ENCODE results near the gene MAPK12.

Gene MAPK12

GRCh38 chr22:50307890-50308596 lies 46.6 kb upstream of the MAPK12 start:
- no peak overlapping the region for H3K4me3 ChIP-seq (ENCODE audit: low read depth, low read length)
- TF ChIP-seq, protein P1, sequence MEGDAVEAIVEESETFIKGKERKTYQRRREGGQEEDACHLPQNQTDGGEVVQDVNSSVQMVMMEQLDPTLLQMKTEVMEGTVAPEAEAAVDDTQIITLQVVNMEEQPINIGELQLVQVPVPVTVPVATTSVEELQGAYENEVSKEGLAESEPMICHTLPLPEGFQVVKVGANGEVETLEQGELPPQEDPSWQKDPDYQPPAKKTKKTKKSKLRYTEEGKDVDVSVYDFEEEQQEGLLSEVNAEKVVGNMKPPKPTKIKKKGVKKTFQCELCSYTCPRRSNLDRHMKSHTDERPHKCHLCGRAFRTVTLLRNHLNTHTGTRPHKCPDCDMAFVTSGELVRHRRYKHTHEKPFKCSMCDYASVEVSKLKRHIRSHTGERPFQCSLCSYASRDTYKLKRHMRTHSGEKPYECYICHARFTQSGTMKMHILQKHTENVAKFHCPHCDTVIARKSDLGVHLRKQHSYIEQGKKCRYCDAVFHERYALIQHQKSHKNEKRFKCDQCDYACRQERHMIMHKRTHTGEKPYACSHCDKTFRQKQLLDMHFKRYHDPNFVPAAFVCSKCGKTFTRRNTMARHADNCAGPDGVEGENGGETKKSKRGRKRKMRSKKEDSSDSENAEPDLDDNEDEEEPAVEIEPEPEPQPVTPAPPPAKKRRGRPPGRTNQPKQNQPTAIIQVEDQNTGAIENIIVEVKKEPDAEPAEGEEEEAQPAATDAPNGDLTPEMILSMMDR (IDR thresholded peaks at IDR 0.05; ENCODE audit: low read depth, low read length), result no peak

DNA sequence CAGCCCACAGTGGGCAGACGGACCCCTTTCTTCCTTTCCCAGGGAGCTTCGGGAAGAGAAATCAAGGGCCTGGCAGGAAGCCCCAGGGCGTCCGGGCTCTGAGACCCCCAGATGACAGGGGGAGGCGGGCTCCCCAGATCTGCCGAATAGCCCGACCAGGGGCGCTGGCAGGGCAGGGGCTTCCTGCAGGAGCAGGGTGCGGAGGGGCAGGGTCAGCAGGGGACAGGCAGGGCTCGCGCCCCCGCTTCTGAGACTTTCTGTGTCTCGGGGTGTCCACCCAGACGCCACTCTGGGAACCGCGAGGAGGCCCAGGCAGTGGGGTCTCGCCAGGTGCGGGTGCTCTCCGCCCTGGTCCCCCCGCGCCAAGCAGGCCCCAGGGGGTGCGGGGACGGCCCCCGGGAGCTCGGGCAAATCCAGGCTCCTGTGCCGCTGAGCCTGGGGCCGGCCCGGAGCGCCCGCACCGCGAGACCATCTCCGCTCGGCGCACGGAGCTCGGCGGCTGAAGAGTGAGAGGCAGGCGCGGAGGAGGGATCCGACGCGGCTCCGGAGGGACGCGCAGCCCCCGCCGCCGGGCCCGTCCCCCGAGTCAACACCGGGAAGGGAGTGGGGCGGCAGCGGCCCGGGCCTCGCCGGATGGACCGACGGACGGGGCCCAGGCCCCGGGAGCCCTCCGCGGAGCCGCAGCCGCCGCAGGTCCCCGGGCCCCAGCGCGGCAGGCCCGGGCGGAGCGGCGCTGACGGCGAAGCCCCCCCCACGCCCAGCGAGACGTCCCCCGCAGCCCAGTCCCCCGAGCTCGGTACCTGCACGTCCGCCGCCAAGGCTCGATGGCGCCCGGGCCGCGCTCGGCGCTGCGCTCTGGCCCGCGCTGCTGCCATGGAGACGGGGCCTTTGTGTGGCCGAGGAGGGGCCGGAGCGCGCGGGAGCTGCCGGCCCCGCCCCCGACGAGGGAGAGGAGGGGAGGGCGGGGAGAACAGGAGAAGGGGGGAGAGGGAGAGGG lies 45.6 kb upstream of the MAPK12 start, which contains the start of gene PLXNB2:
PLXNB2 (minus strand) TSS at position 894 of the 997 bp plus-strand sequence. CDS start 17,062 bp downstream, outside the sequence.
- TF ChIP-seq, protein P1 (IDR thresholded peaks at IDR 0.05; ENCODE audit: low read depth, low read length), result no peak

DNA sequence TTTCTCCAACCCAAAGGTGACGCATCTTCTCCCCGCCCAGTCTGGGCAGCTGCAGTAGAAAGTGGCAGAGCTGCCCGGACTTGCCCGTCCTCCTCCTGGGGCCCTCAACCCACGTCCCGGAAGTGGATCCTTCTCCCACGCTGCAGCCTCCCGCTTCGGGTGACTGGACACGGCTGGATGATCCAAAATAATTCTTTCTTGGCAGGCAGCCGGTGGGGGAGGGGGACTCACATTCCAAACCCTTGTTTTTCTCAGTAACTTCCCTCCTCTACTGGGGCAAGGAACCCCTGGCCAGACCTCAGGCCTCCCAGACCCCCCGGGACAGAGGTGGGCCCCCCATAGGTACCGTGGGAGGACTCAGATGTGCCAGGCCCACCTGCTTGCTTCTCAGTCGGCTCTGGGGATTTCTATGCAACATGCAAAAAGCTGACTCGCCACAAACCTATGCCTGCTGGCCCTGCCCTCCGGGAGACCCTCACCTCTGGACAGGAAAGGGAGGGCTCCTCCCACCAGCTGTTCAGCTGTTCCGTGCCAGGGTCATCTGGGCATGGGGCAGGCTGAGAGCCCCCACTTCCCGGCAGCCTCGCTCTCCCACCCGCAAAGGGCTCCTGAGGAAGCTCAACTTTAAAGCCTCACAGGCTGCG lies 44.6 kb upstream of the MAPK12 start:
- H3K4me3 ChIP-seq (ENCODE audit: low read depth, low read length), result peak overlapping the region; percentile 94

More for the DNA sequence above, 45.6 kb upstream of the MAPK12 start, which contains the start of gene PLXNB2:
- peak within 1 kb of the TSS; percentile 94 for H3K4me3 ChIP-seq (ENCODE audit: low read depth, low read length)

GRCh38 chr22:50305393-50305922 lies 44.0 kb upstream of the MAPK12 start:
- peak overlapping the region; percentile 94 for H3K4me3 ChIP-seq (ENCODE audit: low read depth, low read length)
- TF ChIP-seq, protein P1 (IDR thresholded peaks at IDR 0.05; ENCODE audit: low read depth, low read length), result no peak

More for the DNA sequence above, 44.6 kb upstream of the MAPK12 start:
- TF ChIP-seq, protein P1 (IDR thresholded peaks at IDR 0.05; ENCODE audit: low read depth, low read length), result no peak

DNA sequence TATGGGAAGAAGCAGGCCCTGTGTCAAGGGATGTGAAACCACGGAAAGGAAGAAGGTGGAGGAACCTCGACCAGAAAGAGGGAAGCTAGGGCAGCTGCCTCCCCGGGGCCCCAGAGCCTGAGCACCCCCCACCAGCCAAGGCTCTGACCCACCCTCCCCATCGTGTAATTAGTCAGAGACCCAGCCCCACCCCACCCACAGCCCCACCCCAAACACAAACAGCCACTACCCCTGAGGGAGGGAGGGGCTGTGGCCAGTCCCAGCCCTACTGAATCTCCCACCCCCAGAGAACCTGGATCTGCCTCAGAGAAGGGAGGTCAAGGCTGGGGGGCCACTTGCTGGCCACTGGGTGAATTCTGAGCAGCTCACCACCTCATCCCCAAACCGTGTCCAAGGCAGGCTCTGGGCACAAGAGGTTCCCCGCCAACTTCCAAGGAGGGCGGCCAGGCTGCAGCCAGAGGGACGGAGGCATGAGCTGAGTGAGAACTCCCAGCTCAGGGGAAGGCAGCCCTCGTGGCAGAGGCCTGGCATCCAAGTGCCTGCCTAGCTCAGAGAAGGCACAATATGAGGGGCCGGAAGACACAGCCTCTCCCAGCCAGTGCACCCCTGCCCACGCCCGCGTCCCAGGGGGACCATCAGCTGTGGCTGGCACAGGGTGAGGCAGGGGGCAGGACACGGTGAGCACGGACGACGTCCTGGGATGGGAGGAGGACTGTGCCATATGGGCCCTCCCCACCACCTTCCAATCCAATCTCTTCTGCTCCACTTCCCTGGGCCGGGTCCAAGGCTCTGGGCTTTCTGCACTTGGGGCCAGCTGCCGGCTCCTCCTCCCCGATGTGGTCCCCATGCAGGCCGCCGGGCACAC lies 43.3 kb upstream of the MAPK12 start:
- H3K4me3 ChIP-seq (ENCODE audit: low read depth, low read length), result peak overlapping the region; percentile 94
- TF ChIP-seq, protein P1 (IDR thresholded peaks at IDR 0.05; ENCODE audit: low read depth, low read length), result no peak

DNA sequence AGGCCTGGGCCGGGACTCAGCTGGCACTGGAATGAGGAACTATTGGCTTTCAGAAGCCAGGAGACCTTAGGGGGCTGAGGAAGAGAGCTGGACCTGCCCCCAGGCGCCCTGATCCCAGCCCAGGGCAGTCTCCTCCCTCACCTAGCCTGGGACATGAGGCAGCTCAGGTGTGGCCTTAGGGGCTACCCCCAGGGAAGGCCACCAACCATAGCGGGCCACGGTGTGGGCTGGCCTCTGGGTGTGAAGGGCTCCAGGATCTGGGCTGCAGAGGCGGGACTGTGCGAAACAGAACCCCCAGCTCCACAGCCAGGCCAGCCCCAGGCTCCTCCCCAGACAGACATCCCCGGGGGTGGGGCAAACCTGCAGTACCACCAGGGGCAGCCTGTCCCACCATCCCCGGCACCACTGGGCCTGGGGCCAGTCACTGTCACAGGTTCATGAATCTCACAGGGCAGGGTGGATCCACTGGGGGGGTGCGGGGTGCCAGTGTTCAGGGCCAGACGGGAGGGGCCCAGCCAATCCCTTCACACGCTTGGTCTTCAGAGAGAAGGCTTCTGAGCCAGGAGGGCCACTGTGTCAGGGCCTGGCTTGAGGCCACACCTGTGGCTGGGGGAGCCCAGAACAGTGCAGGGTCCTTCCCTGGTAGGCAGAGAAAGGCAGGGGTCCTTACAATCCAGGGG lies 42.5 kb upstream of the MAPK12 start:
- TF ChIP-seq, protein P1 (IDR thresholded peaks at IDR 0.05; ENCODE audit: low read depth, low read length), result no peak
- peak overlapping the region; percentile 24 for H3K4me3 ChIP-seq (ENCODE audit: low read depth, low read length)
